ENCODE results near the gene SF1. TPM values are rescaled to one million over a fixed set of nuclear protein-coding genes. Genes with fewer than 3 reads are reported as not detected.

The SF1 gene
- total RNA-seq, 1 donor = 773 TPM

- Histone ChIP-seq H3K27me3 (ENCODE audit: insufficient read depth, low read length) (no peaks in the 10 kb centered on the region), H3K9me3 (ENCODE audit: low read depth, low read length) (no peaks in the 10 kb centered on the region), H3K4me1 (ENCODE audit: insufficient read depth, low read length) (no peaks in the 10 kb centered on the region), H3K4me3 (ENCODE audit: low read length) (no peak overlapping the region)
Measured at GRCh38 chr11:64793271-64794160, 15.2 kb upstream of the SF1 start.

GRCh38 chr11:64792482-64792881 lies 14.1 kb upstream of the SF1 start:
- no peaks in the 10 kb centered on the region for H3K9me3 ChIP-seq (ENCODE audit: low read depth, low read length)
- no peaks in the 10 kb centered on the region for H3K27me3 ChIP-seq (ENCODE audit: insufficient read depth, low read length)
- H3K4me3 ChIP-seq (ENCODE audit: low read length) = no peak overlapping the region
- peaks cover 4% of the 10 kb centered on the region for H3K4me1 ChIP-seq (ENCODE audit: insufficient read depth, low read length)

- Histone ChIP-seq H3K9me3 (ENCODE audit: low read depth, low read length) (no peaks in the 10 kb centered on the region), H3K4me1 (ENCODE audit: insufficient read depth, low read length) (peaks cover 4% of the 10 kb centered on the region), H3K27me3 (ENCODE audit: insufficient read depth, low read length) (no peaks in the 10 kb centered on the region), H3K4me3 (ENCODE audit: low read length) (no peak overlapping the region)
Measured at GRCh38 chr11:64791781-64792291, 13.5 kb upstream of the SF1 start.

- Histone ChIP-seq H3K9me3 (ENCODE audit: low read depth, low read length) (no peaks in the 10 kb centered on the region), H3K4me3 (ENCODE audit: low read length) (no peak overlapping the region), H3K27me3 (ENCODE audit: insufficient read depth, low read length) (no peaks in the 10 kb centered on the region), H3K4me1 (ENCODE audit: insufficient read depth, low read length) (peaks cover 4% of the 10 kb centered on the region)
Measured at GRCh38 chr11:64790205-64791095, 12.1 kb upstream of the SF1 start.

GRCh38 chr11:64789331-64790204 lies 11.2 kb upstream of the SF1 start:
- peaks cover 4% of the 10 kb centered on the region for H3K4me1 ChIP-seq (ENCODE audit: insufficient read depth, low read length)
- H3K27me3 ChIP-seq (ENCODE audit: insufficient read depth, low read length) = no peaks in the 10 kb centered on the region
- H3K4me3 ChIP-seq (ENCODE audit: low read length) = no peak overlapping the region
- H3K9me3 ChIP-seq (ENCODE audit: low read depth, low read length) = no peaks in the 10 kb centered on the region

GRCh38 chr11:64788321-64789215 lies 10.2 kb upstream of the SF1 start:
- H3K4me1 ChIP-seq (ENCODE audit: insufficient read depth, low read length) = peaks cover 4% of the 10 kb centered on the region

GRCh38 chr11:64787526-64788320 lies 9.4 kb upstream of the SF1 start:
- no peaks in the 10 kb centered on the region for H3K27me3 ChIP-seq (ENCODE audit: insufficient read depth, low read length)
- H3K4me1 ChIP-seq (ENCODE audit: insufficient read depth, low read length) = peaks cover 4% of the 10 kb centered on the region
- H3K4me3 ChIP-seq (ENCODE audit: low read length) = no peak overlapping the region
- H3K9me3 ChIP-seq (ENCODE audit: low read depth, low read length) = no peaks in the 10 kb centered on the region

More at GRCh38 chr11:64788321-64789215, 10.2 kb upstream of the SF1 start:
- Histone ChIP-seq H3K9me3 (ENCODE audit: low read depth, low read length) (no peaks in the 10 kb centered on the region), H3K4me3 (ENCODE audit: low read length) (no peak overlapping the region), H3K27me3 (ENCODE audit: insufficient read depth, low read length) (no peaks in the 10 kb centered on the region)

- Histone ChIP-seq H3K4me3 (ENCODE audit: low read length) (no peak overlapping the region), H3K9me3 (ENCODE audit: low read depth, low read length) (no peaks in the 10 kb centered on the region), H3K27me3 (ENCODE audit: insufficient read depth, low read length) (no peaks in the 10 kb centered on the region), H3K4me1 (ENCODE audit: insufficient read depth, low read length) (peaks cover 4% of the 10 kb centered on the region)
Measured at GRCh38 chr11:64786308-64786707, 8.0 kb upstream of the SF1 start.

- no peaks in the 10 kb centered on the region for H3K27me3 ChIP-seq (ENCODE audit: insufficient read depth, low read length)
- H3K9me3 ChIP-seq (ENCODE audit: low read depth, low read length) = no peaks in the 10 kb centered on the region
- H3K4me3 ChIP-seq (ENCODE audit: low read length) = no peak overlapping the region
- peaks cover 13% of the 10 kb centered on the region for H3K4me1 ChIP-seq (ENCODE audit: insufficient read depth, low read length)
Measured at GRCh38 chr11:64784813-64785581, 6.7 kb upstream of the SF1 start.

GRCh38 chr11:64778223-64778472 lies 194 bp downstream of the SF1 start:
- Histone ChIP-seq H3K9me3 (ENCODE audit: low read depth, low read length) (no peaks in the 10 kb centered on the region), H3K27me3 (ENCODE audit: insufficient read depth, low read length) (no peaks in the 10 kb centered on the region), H3K4me1 (ENCODE audit: insufficient read depth, low read length) (peaks cover 55% of the 10 kb centered on the region), H3K4me3 (ENCODE audit: low read length) (peak overlapping the region; percentile 83)

GRCh38 chr11:64777449-64778222 lies 706 bp downstream of the SF1 start:
- H3K27me3 ChIP-seq (ENCODE audit: insufficient read depth, low read length) = no peaks in the 10 kb centered on the region
- peaks cover 60% of the 10 kb centered on the region for H3K4me1 ChIP-seq (ENCODE audit: insufficient read depth, low read length)
- H3K4me3 ChIP-seq (ENCODE audit: low read length) = peak overlapping the region; percentile 91
- H3K9me3 ChIP-seq (ENCODE audit: low read depth, low read length) = no peaks in the 10 kb centered on the region

GRCh38 chr11:64776875-64777274 lies 1.5 kb downstream of the SF1 start:
- Histone ChIP-seq H3K9me3 (ENCODE audit: low read depth, low read length) (no peaks in the 10 kb centered on the region), H3K27me3 (ENCODE audit: insufficient read depth, low read length) (no peaks in the 10 kb centered on the region), H3K4me1 (ENCODE audit: insufficient read depth, low read length) (peaks cover 67% of the 10 kb centered on the region), H3K4me3 (ENCODE audit: low read length) (peak overlapping the region; percentile 91)

All from mononuclear cell (primary cell).